Keratinocyte (primary cell): ENCODE results near the gene CTRB2. TPM values are rescaled to one million over a fixed set of nuclear protein-coding genes. Genes with fewer than 3 reads are reported as not detected.

Experiments used
- DNase-seq: peaks from one replicate; pipeline ENCODE4 v3.0.0-alpha.2; 2011; ENCODE audit warnings: low read depth, missing footprints, low spot score
- FAIRE-seq: peaks from 2 replicates; lab custom pipeline; 2011; peaks lifted over from hg19 to GRCh38; lab: Jason Lieb, UNC
- H2AFZ ChIP-seq: 2 replicates; pipeline ENCODE4 v1.6.0; 2012; ENCODE audit warnings: low read length, control low read depth, inconsistent platforms; ENCODE audit not compliant: control insufficient read depth
- H3K27ac ChIP-seq: 2 replicates; pipeline ENCODE4 v1.5.1; 2011; ENCODE audit warnings: low read length; ENCODE audit not compliant: control insufficient read depth, insufficient read depth
- H3K27me3 ChIP-seq: 3 replicates; pipeline ENCODE4 v1.6.0; 2011; ENCODE audit warnings: low read length; ENCODE audit not compliant: control insufficient read depth, insufficient read depth; ENCODE audit errors: extremely low read depth
- H3K36me3 ChIP-seq, 2 experiments: 2 replicates in 1 of 2; 3 replicates in 1 of 2; pipeline ENCODE4 v1.5.1; 2011; ENCODE audit warnings: low read length in 2 of 2, mild to moderate bottlenecking in 1 of 2; ENCODE audit not compliant: control insufficient read depth in 2 of 2, insufficient read depth in 2 of 2; ENCODE audit errors: extremely low read depth in 1 of 2
- H3K4me1 ChIP-seq: 3 replicates; pipeline ENCODE4 v1.5.1; 2011; ENCODE audit warnings: low read length; ENCODE audit not compliant: control insufficient read depth, insufficient read depth; ENCODE audit errors: extremely low read depth
- H3K4me2 ChIP-seq: 3 replicates; pipeline ENCODE4 v1.6.0; 2011; ENCODE audit warnings: low read depth, low read length; ENCODE audit not compliant: control insufficient read depth, insufficient read depth; ENCODE audit errors: extremely low read depth
- H3K4me3 ChIP-seq, 3 experiments: fragments of 200-600 bp in 1 of 3; sonication (generic) in 1 of 3; 2 replicates in 2 of 3; 3 replicates in 1 of 3; pipeline ENCODE4 v1.5.1; 2011 to 2016; ENCODE audit warnings: low read length in 3 of 3, mild to moderate bottlenecking in 3 of 3, control low read depth in 2 of 3, inconsistent platforms in 1 of 3, low read depth in 1 of 3, mixed read lengths in 1 of 3, mixed run types in 1 of 3, moderate library complexity in 1 of 3; ENCODE audit not compliant: control insufficient read depth in 2 of 3, insufficient read depth in 2 of 3; ENCODE audit errors: extremely low read depth in 1 of 3
- H3K79me2 ChIP-seq: 2 replicates; pipeline ENCODE4 v1.6.0; 2012; ENCODE audit warnings: low read length; ENCODE audit not compliant: control insufficient read depth, insufficient read depth
- H3K9ac ChIP-seq: 3 replicates; pipeline ENCODE4 v1.6.0; 2011; ENCODE audit warnings: low read length; ENCODE audit not compliant: control insufficient read depth, insufficient read depth; ENCODE audit errors: extremely low read depth
- H3K9me1 ChIP-seq: 3 replicates; pipeline ENCODE4 v1.6.0; 2011; ENCODE audit warnings: low read length; ENCODE audit not compliant: control insufficient read depth, insufficient read depth; ENCODE audit errors: extremely low read depth
- H3K9me3 ChIP-seq: 2 replicates; pipeline ENCODE4 v1.5.1; 2012; ENCODE audit warnings: low read depth, low read length; ENCODE audit not compliant: control insufficient read depth
- H4K20me1 ChIP-seq: 3 replicates; pipeline ENCODE4 v1.6.0; 2011; ENCODE audit warnings: low read length; ENCODE audit not compliant: control insufficient read depth, insufficient read depth; ENCODE audit errors: extremely low read depth
- CTCF ChIP-seq, 3 experiments: IDR thresholded peaks in 1 of 3; conservative IDR thresholded peaks in 1 of 3; optimal IDR thresholded peaks in 1 of 3; 2 replicates in 2 of 3; 3 replicates in 1 of 3; pipeline versions ENCODE3 to v1.5.1; 2011; ENCODE audit warnings: low read length in 3 of 3, mild to moderate bottlenecking in 3 of 3, moderate library complexity in 2 of 3, control low read depth in 1 of 3, inconsistent platforms in 1 of 3; ENCODE audit not compliant: insufficient read depth in 2 of 3; ENCODE audit errors: extremely low read depth in 1 of 3
- EZH2 ChIP-seq: IDR thresholded peaks from one replicate; pipeline ENCODE4 v1.6.1; 2012; ENCODE audit warnings: inconsistent platforms, mild to moderate bottlenecking, low read length, moderate library complexity
- dilution Hi-C: fragments of 300-500 bp; cut with MboI; formaldehyde crosslinking; loops from one replicate; pipeline ENCODE4 v1.7.0; 2020; ENCODE audit warnings: low sequenced_read_pairs; ENCODE audit not compliant: extremely low pct_ligation_motif_present
- polyA plus RNA-seq, 5 experiments: library from polyadenylated mRNA; depleted of rRNA in 3 of 5; stranded (reverse) in 3 of 5; stranded (forward) in 1 of 5; unstranded in 1 of 5; fragments of >200 nt; gene quantifications; 1 replicate in 1 of 5; 2 replicates in 3 of 5; 3 replicates in 1 of 5; pipeline versions ENCODE4 v1.2.1 to v1.2.3, GENCODE V29; 2011 to 2012; ENCODE audit warnings: missing spikeins in 2 of 5, low read depth in 1 of 5, low replicate concordance in 1 of 5

CTRB2 gene
- polyA plus RNA-seq, 1 donor (not counting 4 experiments of a cell fraction or from before 2014, with no cell fraction given), result not detected

DNA sequence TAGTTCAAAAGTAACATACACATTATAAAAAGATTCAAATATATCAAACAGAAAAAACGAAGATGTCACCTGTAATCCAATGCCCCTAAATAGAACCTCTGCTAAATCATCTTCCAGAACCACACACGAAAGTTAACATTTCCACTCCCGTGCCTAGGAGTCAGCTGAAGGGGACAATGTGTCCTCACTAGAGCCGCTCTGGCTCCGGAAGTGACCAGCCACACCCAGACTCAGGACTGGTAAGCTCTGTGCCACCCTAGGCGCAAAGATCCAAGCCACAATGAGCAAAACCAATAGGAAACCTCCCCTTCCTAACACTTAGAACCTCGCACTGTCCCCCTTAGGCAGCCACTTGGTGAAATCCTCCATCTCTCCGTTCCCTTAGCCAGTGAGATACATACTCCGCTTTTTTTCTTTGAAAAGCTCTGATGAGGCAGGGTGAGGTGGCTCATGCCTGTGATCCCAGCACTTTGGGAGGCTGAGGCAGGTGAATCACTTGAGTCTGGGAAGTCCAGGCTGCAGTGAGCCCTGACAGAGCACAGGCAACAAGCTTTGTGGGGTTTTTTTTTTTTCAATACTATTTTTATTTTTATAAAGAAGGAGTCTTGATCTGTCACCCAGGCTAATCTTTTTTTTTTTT lies 23.6 kb upstream of the CTRB2 start:
- no peaks in the 10 kb centered on the region for H3K9me3 ChIP-seq
- H3K4me1 ChIP-seq, result peaks cover 8% of the 10 kb centered on the region
- H4K20me1 ChIP-seq, result peaks cover 4% of the 10 kb centered on the region
- H3K4me2 ChIP-seq, result no peak overlapping the region
- DNase-seq, result no peak
- dilution Hi-C loops, result loop anchor here (25.0 kb wide), 1 partner anchor 157 kb away; no protein-coding TSS in a partner anchor
- H3K27me3 ChIP-seq, result no peaks in the 10 kb centered on the region
- no peak overlapping the region for H3K4me3 ChIP-seq
- H3K27ac ChIP-seq, result no peak overlapping the region
- H2AFZ ChIP-seq, result no peak overlapping the region
- H3K9ac ChIP-seq, result no peak overlapping the region
- peaks cover 31 to 46% of the 10 kb centered on the region in 2 experiments for H3K36me3 ChIP-seq
- FAIRE-seq, result no peak
- peaks cover 21% of the 10 kb centered on the region for H3K79me2 ChIP-seq
- TF ChIP-seq EZH2 (no peak), CTCF (optimal IDR thresholded peaks at IDR 0.05 in 1 of 3, IDR thresholded peaks at IDR 0.05 in 1 of 3, conservative IDR thresholded peaks at IDR 0.05 in 1 of 3; ENCODE audit: extremely low read depth in 1 of 3, insufficient read depth in 2 of 3, low read length in 3 of 3) (no peak)
- H3K9me1 ChIP-seq, result no peaks in the 10 kb centered on the region

DNA sequence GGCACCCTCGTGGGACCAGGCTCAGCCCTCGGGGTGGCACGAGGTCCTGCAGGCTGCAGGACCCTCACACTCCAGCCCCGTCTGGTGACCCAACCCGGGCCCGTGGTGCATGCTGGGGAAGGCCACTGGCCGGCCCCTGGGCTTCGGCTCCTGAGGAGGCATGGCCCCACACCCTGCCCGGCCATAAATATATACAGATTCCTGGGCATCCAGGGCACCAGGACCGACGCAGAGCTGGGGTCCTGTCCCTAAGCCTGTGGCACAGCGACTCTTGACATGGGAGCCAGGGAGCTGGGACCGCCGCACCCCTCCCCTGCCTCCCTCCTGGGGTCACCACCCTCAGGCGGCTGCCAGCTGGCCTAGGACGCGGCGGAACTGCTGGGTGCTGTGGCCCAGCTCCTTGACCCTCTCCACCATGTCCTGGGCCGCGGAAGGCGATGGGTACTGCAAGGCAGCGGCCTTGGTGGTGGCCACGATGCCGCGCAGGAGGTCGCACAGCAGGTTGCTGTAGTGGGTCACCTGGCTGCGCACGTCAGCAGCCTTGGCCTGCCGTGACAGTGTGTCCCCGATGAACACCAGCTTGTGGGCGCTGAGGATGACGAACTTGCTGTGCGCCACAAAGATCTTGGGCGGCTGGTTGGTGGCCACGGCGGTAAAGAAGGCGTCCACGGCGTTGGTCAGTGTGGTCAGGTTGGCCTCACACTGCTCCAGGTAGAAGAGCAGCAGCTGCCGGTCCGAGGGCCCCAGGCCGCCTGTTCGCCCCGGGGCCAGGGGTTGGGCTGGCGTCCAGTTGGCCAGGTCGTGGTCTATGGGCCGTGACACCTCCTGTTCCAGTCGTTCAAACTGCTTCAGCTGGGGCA lies 22.4 kb upstream of the CTRB2 start:
- TF ChIP-seq EZH2 (no peak), CTCF (optimal IDR thresholded peaks at IDR 0.05 in 1 of 3, IDR thresholded peaks at IDR 0.05 in 1 of 3, conservative IDR thresholded peaks at IDR 0.05 in 1 of 3; ENCODE audit: extremely low read depth in 1 of 3, insufficient read depth in 2 of 3, low read length in 3 of 3) (no peak)
- H3K4me2 ChIP-seq, result no peak overlapping the region
- no peak overlapping the region for H3K4me3 ChIP-seq
- H3K79me2 ChIP-seq, result peaks cover 16% of the 10 kb centered on the region
- no peak overlapping the region for H3K9ac ChIP-seq
- H3K36me3 ChIP-seq, result peaks cover 27 to 40% of the 10 kb centered on the region in 2 experiments
- H3K4me1 ChIP-seq, result peaks cover 5% of the 10 kb centered on the region
- DNase-seq (no peak), FAIRE-seq (no peak)
- H4K20me1 ChIP-seq, result peaks cover 4% of the 10 kb centered on the region
- H3K27ac ChIP-seq, result no peak overlapping the region
- H3K9me3 ChIP-seq, result no peaks in the 10 kb centered on the region
- H3K9me1 ChIP-seq, result no peaks in the 10 kb centered on the region
- no peak overlapping the region for H2AFZ ChIP-seq
- dilution Hi-C loops, result loop anchor here (25.0 kb wide), 1 partner anchor 158 kb away; no protein-coding TSS in a partner anchor
- H3K27me3 ChIP-seq, result peaks cover 9% of the 10 kb centered on the region
